PFSK-1 (cell line): ENCODE data around the gene NDUFV3.

Source experiments
- FOXP2 ChIP-seq: optimal IDR thresholded peaks from 2 replicates; pipeline ENCODE3; 2011; ENCODE audit warnings: borderline replicate concordance, control low read depth, inconsistent platforms; ENCODE audit not compliant: insufficient read depth; ENCODE audit errors: extremely low read length, extremely low read depth
- POLR2AphosphoS5 ChIP-seq: IDR thresholded peaks from 2 replicates; pipeline ENCODE4 v1.6.1; 2012; ENCODE audit warnings: low read depth, mild to moderate bottlenecking, control low read depth, low read length, moderate library complexity
- TF ChIP-seq, protein P1 (sequence below), 2 experiments: IDR thresholded peaks; 2 replicates each; pipeline versions ENCODE4 v1.6.1 to v1.8.0; 2011 to 2012; ENCODE audit warnings: low read depth in 2 of 2, low read length in 2 of 2, control low read depth in 1 of 2, inconsistent platforms in 1 of 2, mild to moderate bottlenecking in 1 of 2, moderate library complexity in 1 of 2; ENCODE audit not compliant: insufficient read depth in 1 of 2

DNA sequence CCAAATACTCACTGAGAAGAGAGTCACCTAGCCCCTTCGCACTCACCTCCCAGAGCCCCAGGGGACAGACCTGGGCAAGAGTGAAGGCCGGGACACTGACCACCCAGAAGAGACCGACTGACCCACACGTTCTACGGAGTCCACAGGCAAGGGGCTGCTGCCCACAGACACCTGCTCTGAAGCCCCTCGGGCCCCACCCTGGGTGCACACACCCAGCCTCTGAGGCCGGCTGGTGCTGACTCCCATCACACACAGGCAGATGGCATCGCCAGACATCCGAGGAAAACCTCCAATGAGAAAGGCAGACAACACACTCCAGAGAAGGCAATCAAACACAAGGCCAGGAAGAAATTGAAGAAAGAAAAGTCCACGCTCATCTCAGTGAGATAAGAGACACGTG lies 35.9 kb upstream of the NDUFV3 start:
- TF ChIP-seq FOXP2, result no peak
- no peak for TF ChIP-seq POLR2AphosphoS5
- TF ChIP-seq, protein P1, sequence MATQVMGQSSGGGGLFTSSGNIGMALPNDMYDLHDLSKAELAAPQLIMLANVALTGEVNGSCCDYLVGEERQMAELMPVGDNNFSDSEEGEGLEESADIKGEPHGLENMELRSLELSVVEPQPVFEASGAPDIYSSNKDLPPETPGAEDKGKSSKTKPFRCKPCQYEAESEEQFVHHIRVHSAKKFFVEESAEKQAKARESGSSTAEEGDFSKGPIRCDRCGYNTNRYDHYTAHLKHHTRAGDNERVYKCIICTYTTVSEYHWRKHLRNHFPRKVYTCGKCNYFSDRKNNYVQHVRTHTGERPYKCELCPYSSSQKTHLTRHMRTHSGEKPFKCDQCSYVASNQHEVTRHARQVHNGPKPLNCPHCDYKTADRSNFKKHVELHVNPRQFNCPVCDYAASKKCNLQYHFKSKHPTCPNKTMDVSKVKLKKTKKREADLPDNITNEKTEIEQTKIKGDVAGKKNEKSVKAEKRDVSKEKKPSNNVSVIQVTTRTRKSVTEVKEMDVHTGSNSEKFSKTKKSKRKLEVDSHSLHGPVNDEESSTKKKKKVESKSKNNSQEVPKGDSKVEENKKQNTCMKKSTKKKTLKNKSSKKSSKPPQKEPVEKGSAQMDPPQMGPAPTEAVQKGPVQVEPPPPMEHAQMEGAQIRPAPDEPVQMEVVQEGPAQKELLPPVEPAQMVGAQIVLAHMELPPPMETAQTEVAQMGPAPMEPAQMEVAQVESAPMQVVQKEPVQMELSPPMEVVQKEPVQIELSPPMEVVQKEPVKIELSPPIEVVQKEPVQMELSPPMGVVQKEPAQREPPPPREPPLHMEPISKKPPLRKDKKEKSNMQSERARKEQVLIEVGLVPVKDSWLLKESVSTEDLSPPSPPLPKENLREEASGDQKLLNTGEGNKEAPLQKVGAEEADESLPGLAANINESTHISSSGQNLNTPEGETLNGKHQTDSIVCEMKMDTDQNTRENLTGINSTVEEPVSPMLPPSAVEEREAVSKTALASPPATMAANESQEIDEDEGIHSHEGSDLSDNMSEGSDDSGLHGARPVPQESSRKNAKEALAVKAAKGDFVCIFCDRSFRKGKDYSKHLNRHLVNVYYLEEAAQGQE (IDR thresholded peaks at IDR 0.05; ENCODE audit: insufficient read depth in 1 of 2, low read depth in 2 of 2, low read length in 2 of 2), result no peak
